PC-3 (cell line): Measurements from ENCODE around the gene FBXO48.

ENCODE experiments used
- EZH2 ChIP-seq: fragments of 300-600 bp; sonication (generic); IDR thresholded peaks from one replicate; pipeline ENCODE4 v1.6.1; 2017; ENCODE audit warnings: antibody characterized with exemption, mild to moderate bottlenecking, low read length; ENCODE audit not compliant: unreplicated experiment
- EZH2phosphoT487 ChIP-seq: fragments of 300-600 bp; sonication (generic); IDR thresholded peaks from 2 replicates; pipeline ENCODE4 v1.6.1; 2018; ENCODE audit warnings: mild to moderate bottlenecking, antibody characterized with exemption, low read length, borderline replicate concordance

DNA sequence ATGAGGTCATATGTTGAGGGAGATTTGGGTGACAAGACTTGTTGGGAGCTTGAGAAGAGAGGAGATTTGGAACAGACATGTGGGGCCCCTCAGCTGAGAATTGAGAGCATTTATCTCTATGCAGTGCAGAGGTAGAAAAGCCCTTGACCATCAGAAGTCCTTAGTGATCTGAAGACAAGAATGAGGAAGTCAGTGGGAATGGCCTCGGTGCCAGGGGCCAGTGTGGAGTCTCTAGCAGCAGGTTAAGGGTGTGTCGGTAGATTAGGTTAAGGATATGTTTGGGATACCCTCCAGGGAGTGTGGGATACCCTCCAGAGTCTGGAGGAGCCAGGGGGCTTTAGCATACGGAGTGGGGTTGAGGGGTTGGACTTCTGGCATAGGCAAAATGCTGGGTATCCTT is 41.6 kb downstream of the FBXO48 start:
- TF ChIP-seq EZH2 (no peak), EZH2phosphoT487 (no peak)
